GM18867 (cell line): ENCODE data around the gene C3orf33.

Source experiments
- ATAC-seq: cut with Tn5 transposase; IDR thresholded peaks from one replicate; pipeline ENCODE4 v1.9.1; 2021; ENCODE audit warnings: mild to moderate bottlenecking, moderate library complexity; ENCODE audit not compliant: unreplicated experiment

The C3orf33 gene

DNA sequence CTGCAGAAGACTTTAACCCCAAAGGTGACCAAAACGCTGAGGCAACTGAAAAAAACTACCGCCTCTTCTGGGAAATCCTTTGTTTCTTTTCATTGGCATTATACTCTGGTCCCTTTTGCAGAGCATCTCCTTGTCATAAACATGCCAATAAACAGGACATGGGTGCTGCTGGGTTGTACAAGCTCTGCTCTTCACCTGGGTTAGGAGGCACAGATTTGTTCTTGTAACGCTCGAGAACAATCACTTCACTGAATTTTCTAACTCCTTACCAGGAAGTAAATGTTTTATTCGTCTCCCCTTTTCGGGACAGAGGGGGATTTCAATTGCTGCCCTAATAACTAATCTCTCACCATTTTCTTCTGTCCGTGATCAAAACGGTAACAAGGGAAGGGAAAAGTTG lies 62.5 kb downstream of the C3orf33 start:
- no peak for ATAC-seq

- no peak for ATAC-seq
Measured at GRCh38 chr3:155742349-155742965, 63.6 kb downstream of the C3orf33 start.

GRCh38 chr3:155741603-155742002 lies 64.5 kb downstream of the C3orf33 start:
- no peak for ATAC-seq

DNA sequence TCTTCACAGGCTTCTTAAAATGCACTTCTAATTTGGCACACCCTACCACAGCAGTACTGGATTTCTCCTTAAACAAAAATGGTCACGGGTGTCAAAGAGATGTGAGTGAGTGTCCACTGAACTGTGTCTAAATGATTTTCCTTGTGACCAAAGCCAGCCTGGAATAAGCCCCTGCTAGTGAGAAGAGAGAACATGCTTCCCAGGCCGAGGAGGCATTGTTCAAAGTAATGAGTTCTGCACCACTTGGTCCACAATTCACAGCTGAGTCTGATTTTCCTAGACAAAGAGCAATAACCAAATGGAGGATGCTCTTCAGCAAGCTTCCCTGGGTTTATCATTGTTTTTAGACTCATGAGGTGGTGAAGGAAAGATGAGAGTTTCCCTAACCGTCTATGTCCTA lies 65.0 kb downstream of the C3orf33 start:
- ATAC-seq, result no peak

DNA sequence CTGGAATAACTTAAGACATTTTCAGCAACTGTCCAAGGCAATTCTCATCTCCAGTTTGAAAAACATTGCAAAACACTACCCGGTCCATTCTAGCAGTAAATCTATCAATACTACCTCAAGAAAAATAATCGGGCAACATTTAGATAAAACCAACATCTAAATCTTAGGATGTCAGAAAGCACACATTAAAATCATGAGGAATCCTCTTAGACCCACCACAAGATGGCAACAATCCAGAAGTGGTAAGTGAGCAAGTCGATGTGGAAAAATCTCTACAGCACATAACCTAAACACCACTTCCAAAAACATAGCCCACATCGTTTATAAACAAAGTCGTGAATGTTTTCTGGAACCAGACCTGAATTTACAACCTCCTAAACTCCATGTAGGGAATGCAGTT lies 66.9 kb downstream of the C3orf33 start:
- ATAC-seq, result no peak

DNA sequence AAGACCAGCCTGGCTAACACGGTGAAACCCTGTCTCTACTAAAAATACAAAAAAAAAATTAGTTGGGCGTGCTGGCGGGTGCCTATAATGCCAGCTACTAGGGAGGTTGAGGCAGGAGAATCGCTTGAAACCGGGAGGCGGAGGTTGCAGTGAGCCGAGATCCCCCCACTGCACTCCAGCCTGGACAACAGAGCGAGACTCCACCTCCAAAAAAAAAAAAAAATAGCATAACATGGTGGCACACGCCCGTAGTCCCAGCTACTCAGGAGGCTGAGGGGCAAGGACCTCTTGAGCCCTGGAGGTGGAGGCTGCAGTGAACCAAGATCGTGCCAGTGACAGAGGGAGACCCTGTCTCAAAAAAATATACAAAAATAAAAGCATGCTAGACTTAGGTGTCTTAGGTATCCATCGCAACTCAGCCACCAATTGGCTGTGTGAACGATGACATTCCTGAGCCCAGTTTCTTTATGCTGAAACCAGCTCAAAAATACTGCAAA lies 67.5 kb downstream of the C3orf33 start:
- ATAC-seq, result no peak

GRCh38 chr3:155737844-155738460 lies 68.1 kb downstream of the C3orf33 start:
- peak; percentile 90 for ATAC-seq

DNA sequence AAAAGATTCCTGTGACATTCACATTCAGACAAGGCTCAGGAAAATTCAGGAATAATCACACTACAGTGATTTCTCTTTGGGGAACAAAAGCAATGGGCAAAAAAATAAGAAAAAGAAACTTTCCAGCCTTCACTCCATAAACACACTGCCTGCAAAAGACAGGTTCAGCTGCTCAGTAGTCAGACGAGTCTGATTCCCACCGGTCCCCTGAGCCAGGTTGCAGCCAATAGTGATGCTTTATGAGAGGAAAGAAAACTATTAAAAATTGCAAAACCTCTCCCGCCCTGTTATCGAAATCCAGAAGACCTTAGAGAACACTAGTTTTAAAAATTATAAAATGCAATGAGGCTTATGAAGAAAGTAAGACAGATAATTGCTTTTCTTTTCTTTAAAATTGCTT lies 69.7 kb downstream of the C3orf33 start:
- ATAC-seq, result no peak

- ATAC-seq, result no peak
Measured at GRCh38 chr3:155730843-155731242, 75.2 kb downstream of the C3orf33 start.

- ATAC-seq, result no peak
Measured at GRCh38 chr3:155727836-155728235, 78.2 kb downstream of the C3orf33 start.

DNA sequence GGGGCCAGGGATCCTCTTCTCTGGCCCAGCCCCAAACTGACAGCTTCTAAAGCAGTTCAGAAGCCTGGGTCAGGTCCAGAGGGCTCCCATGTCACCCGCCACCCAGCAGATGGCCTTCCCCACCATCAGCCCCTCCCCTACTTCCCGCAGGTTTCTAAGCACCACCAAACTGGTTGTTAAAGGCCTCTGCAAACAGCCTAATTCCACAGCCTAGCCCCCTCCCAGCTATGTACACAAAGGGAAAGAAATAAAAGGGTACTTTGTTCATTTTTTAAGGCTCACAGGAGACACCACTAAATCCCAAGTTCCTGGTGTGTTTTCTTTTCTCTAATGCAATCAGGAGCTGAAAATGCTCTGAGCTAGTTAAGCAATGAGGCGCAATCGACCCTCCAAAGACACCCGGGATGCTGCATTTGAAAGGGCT lies 91.8 kb downstream of the C3orf33 start:
- no peak for ATAC-seq
